Measurements from ENCODE around the gene LYZL1.

- TF ChIP-seq, protein P1, sequence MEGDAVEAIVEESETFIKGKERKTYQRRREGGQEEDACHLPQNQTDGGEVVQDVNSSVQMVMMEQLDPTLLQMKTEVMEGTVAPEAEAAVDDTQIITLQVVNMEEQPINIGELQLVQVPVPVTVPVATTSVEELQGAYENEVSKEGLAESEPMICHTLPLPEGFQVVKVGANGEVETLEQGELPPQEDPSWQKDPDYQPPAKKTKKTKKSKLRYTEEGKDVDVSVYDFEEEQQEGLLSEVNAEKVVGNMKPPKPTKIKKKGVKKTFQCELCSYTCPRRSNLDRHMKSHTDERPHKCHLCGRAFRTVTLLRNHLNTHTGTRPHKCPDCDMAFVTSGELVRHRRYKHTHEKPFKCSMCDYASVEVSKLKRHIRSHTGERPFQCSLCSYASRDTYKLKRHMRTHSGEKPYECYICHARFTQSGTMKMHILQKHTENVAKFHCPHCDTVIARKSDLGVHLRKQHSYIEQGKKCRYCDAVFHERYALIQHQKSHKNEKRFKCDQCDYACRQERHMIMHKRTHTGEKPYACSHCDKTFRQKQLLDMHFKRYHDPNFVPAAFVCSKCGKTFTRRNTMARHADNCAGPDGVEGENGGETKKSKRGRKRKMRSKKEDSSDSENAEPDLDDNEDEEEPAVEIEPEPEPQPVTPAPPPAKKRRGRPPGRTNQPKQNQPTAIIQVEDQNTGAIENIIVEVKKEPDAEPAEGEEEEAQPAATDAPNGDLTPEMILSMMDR (IDR thresholded peaks at IDR 0.05), result no peak
- no peak for TF ChIP-seq POLR2A (IDR thresholded peaks at IDR 0.05)
These were observed 57.0 kb downstream of the LYZL1 start for GRCh38 chr10:29345910-29346209.

Measured in ovary (tissue), 3 donors.